WTC11 (cell line): ENCODE measurements around the gene NUDT3.

Experiments used
- CTCF ChIP-seq: fragments of 200-600 bp; IDR thresholded peaks from 2 replicates; pipeline ENCODE4 v1.8.0; 2022; ENCODE audit warnings: antibody characterized with exemption
- TEAD4 ChIP-seq: sonication (generic); formaldehyde crosslinking; IDR thresholded peaks from 2 replicates; pipeline ENCODE4 v1.8.0; 2022; ENCODE audit warnings: mild to moderate bottlenecking, missing genetic modification reagents
- ZBTB43 ChIP-seq: sonication (generic); formaldehyde crosslinking; IDR thresholded peaks from 2 replicates; pipeline ENCODE4 v1.8.1; 2023; ENCODE audit warnings: mild to moderate bottlenecking, missing genetic modification reagents

- TF ChIP-seq CTCF (no peak), TEAD4 (CRISPR knock-in tag) (no peak), ZBTB43 (CRISPR knock-in tag) (no peak)
Measured at GRCh38 chr6:34247481-34248197, 144.8 kb downstream of the NUDT3 start.
